Left forelimb (tissue), 1 donor: ENCODE data around the gene CASTOR2.
"Not testable (repeated sequence)": the region's sequence is repeated elsewhere in the genome, so short reads cannot be mapped to it uniquely, and the experiment has no call there.

Experiments used
- DNase-seq: peaks from one replicate; pipeline ENCODE4 v3.0.0-alpha.2; 2018; ENCODE audit warnings: low spot score

Gene CASTOR2

GRCh38 chr7:75054744-75055143 is 90.2 kb downstream of the CASTOR2 start:
- DNase-seq, result no peak

GRCh38 chr7:75055155-75055554 is 90.7 kb downstream of the CASTOR2 start:
- no peak for DNase-seq

GRCh38 chr7:75055830-75056772 is 91.6 kb downstream of the CASTOR2 start:
- no peak for DNase-seq

GRCh38 chr7:75058406-75058805 is 93.9 kb downstream of the CASTOR2 start:
- no peak for DNase-seq

- no peak for DNase-seq
These were observed 99.8 kb downstream of the CASTOR2 start for GRCh38 chr7:75064291-75064690.

GRCh38 chr7:75064801-75065200 is 100.3 kb downstream of the CASTOR2 start:
- no peak for DNase-seq

GRCh38 chr7:75066521-75066920 is 102.0 kb downstream of the CASTOR2 start:
- no peak for DNase-seq

GRCh38 chr7:75072981-75073283 is 108.4 kb downstream of the CASTOR2 start:
- DNase-seq, result no peak

GRCh38 chr7:75074262-75074641 is 109.7 kb downstream of the CASTOR2 start:
- not testable (repeated sequence) for DNase-seq
